Left lung (tissue), 10 donors: Measurements from ENCODE around the gene IL1RL2. TPM values are rescaled to one million over a fixed set of nuclear protein-coding genes. Genes with fewer than 3 reads are reported as not detected.
A peak's percentile ranks its signal among the peaks of the same experiment; 100 is the strongest.

Experiments used
- ATAC-seq: fragments of 200-7000 bp; cut with Tn5 transposase; one replicate; pipeline ENCODE4 v1.9.1; 2020; ENCODE audit warnings: moderate library complexity
- DNase-seq, 4 donors: peaks; one replicate each; pipeline ENCODE4 v3.0.0-alpha.2; 2013 to 2020
- H3K27ac ChIP-seq, 2 donors: fragments of 200-600 bp; sonication (generic) in 1 of 2; one replicate each; pipeline versions ENCODE4 v1.5.0 to v1.8.0; 2020 to 2021
- H3K27me3 ChIP-seq, 2 donors: fragments of 200-600 bp; sonication (generic) in 1 of 2; one replicate each; pipeline versions ENCODE4 v1.5.0 to v1.8.0; 2020 to 2021
- H3K36me3 ChIP-seq, 2 donors: fragments of 200-600 bp; sonication (generic) in 1 of 2; one replicate each; pipeline versions ENCODE4 v1.5.0 to v1.8.0; 2020 to 2021
- H3K4me1 ChIP-seq, 2 donors: fragments of 200-600 bp; one replicate each; pipeline ENCODE4 v1.8.0; 2021
- H3K4me3 ChIP-seq, 2 donors: fragments of 200-600 bp; sonication (generic) in 1 of 2; one replicate each; pipeline versions ENCODE4 v1.5.0 to v1.8.0; 2020 to 2021; ENCODE audit warnings: mild to moderate bottlenecking in 1 of 2
- H3K9me3 ChIP-seq, 2 donors: fragments of 200-600 bp; sonication (generic) in 1 of 2; one replicate each; pipeline versions ENCODE4 v1.5.0 to v1.8.0; 2020 to 2021
- CTCF ChIP-seq, 2 donors: fragments of 200-600 bp; sonication (generic) in 1 of 2; IDR thresholded peaks; one replicate each; pipeline versions ENCODE4 v1.5.0 to v1.8.0; 2021; ENCODE audit warnings: antibody characterized with exemption in 2 of 2
- intact Hi-C, 2 donors: fragments of 100-400 bp; cut with DNase I; formaldehyde crosslinking; loops; one replicate each; pipeline versions ENCODE4 v1.11.2 to v1.14.2; 2022
- polyA plus RNA-seq, 6 donors: library from polyadenylated mRNA; unstranded; fragments of 120-200 nt; gene quantifications; one replicate each; pipeline ENCODE4 v1.2.1, GENCODE V29; 2013; ENCODE audit not compliant: insufficient read length in 6 of 6
- total RNA-seq, 2 donors: library from RNA; stranded (reverse); fragmentation: NEBNext Ultra II Directional; extraction: Animal tissue kit (Norgen Biotek cat#: 25700); gene quantifications; one replicate each; pipeline ENCODE4 v1.2.1, GENCODE V29; 2021
- donor health status: DM: no; HTN: yes; CAD: no.
- donor health status: DM: no; HTN: no; CAD: no.

IL1RL2 gene
- total and polyA plus RNA-seq, 8 donors: 0.91 to 2.5 (median 1.5) TPM

DNA sequence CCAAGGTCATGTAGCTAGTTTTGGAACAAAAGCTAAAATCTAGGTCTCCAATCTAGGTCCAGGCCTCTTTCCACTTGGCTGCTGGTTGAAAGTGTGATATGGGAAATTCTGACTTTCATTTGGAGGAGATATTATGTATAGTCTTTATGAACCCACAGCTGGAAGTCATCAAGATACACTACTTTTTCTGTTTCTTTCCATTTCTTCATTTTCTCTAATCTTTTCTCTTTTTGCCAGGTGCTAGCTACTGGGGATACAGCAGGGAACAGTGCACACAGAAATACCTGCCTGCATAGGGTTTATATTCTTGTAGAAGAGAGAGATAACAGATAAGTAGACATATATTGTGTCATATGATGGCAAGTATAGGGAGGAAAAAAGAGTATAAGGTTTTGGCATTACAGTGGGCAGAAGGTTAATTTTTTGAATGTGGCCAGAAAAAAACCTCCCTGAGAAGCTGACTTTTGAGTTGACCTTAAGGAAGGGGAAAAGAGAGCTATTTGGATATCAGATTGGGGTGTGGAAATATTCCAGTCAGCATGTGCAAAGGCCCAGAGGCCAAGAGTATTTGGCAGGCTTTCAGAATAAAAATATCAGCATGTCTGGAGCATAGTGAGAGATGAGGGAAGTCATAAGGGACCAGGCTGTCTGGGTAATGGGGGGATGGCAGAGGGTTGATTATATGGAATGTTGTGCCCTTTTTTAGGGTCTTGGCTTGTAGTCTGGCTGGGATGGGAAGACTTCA is 28.6 kb upstream of the IL1RL2 start:
- ATAC-seq (no peak), DNase-seq (peak in 1 of 4 donors; percentile 33)
- H3K9me3 ChIP-seq: no peaks in the 10 kb centered on the region
- H3K4me3 ChIP-seq: no peak overlapping the region
- no peak for TF ChIP-seq CTCF (IDR thresholded peaks at IDR 0.05)
- H3K27me3 ChIP-seq: no peaks in the 10 kb centered on the region
- intact Hi-C loops: no loop called here
- peaks cover 0 to 84% of the 10 kb centered on the region in 2 donors for H3K36me3 ChIP-seq
- H3K4me1 ChIP-seq: peaks cover 23 to 72% of the 10 kb centered on the region in 2 donors
- peak overlapping the region; percentile 11 to 16 for H3K27ac ChIP-seq

- Histone ChIP-seq H3K27ac (peak overlapping the region in 1 of 2 donors; percentile 21), H3K4me1 (peaks cover 23 to 65% of the 10 kb centered on the region in 2 donors), H3K4me3 (no peak overlapping the region), H3K36me3 (peaks cover 0 to 79% of the 10 kb centered on the region in 2 donors), H3K9me3 (no peaks in the 10 kb centered on the region), H3K27me3 (no peaks in the 10 kb centered on the region)
- intact Hi-C loops: no loop called here
- TF ChIP-seq CTCF (IDR thresholded peaks at IDR 0.05): no peak
- no peak for DNase-seq
- ATAC-seq: no peak
Measured at GRCh38 chr2:102159295-102159694, 27.5 kb upstream of the IL1RL2 start.

- Histone ChIP-seq H3K27ac (peak overlapping the region in 1 of 2 donors; percentile 9), H3K4me1 (peaks cover 9 to 28% of the 10 kb centered on the region in 2 donors), H3K36me3 (peaks cover 0 to 68% of the 10 kb centered on the region in 2 donors), H3K4me3 (no peak overlapping the region), H3K27me3 (no peaks in the 10 kb centered on the region), H3K9me3 (no peaks in the 10 kb centered on the region)
- peak in 1 of 2 donors; percentile 50 for TF ChIP-seq CTCF (IDR thresholded peaks at IDR 0.05)
- peak; percentile 81 for ATAC-seq
- peak in 1 of 4 donors; percentile 58 for DNase-seq
- intact Hi-C loops: no loop called here
Measured at GRCh38 chr2:102166189-102166845, 20.5 kb upstream of the IL1RL2 start.

- no peak for ATAC-seq
- intact Hi-C loops: no loop called here
- peaks cover 0 to 24% of the 10 kb centered on the region in 2 donors for H3K4me1 ChIP-seq
- no peak overlapping the region for H3K27ac ChIP-seq
- peaks cover 0 to 80% of the 10 kb centered on the region in 2 donors for H3K36me3 ChIP-seq
- DNase-seq: no peak
- H3K27me3 ChIP-seq: no peaks in the 10 kb centered on the region
- no peak for TF ChIP-seq CTCF (IDR thresholded peaks at IDR 0.05)
- H3K9me3 ChIP-seq: no peaks in the 10 kb centered on the region
- H3K4me3 ChIP-seq: no peak overlapping the region
Measured at GRCh38 chr2:102168026-102168771, 18.6 kb upstream of the IL1RL2 start.

DNA sequence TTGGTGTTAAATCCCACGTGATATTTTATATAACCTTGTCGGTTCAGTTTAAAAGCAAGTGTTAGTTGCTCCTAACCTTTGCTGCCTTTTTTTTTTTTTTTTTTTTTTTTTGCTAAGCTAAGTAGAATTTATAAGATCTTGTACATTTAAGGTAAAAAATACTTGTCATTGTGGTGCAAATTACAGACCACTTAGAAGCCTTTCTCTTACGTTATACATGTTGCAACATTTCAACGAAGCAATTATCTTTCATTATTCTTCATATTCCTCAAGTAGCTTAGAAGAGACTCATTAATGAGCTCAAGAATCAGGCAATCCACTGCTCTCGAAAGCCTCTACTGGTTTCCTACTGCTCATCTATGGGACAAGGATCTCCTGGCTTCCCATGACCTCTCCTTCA is 14.9 kb upstream of the IL1RL2 start:
- H3K4me1 ChIP-seq: peaks cover 0 to 10% of the 10 kb centered on the region in 2 donors
- no peaks in the 10 kb centered on the region for H3K9me3 ChIP-seq
- no peaks in the 10 kb centered on the region for H3K27me3 ChIP-seq
- peak overlapping the region in 1 of 2 donors; percentile 29 for H3K27ac ChIP-seq
- ATAC-seq (no peak), DNase-seq (no peak)
- TF ChIP-seq CTCF (IDR thresholded peaks at IDR 0.05): no peak
- intact Hi-C loops: no loop called here
- no peak overlapping the region for H3K4me3 ChIP-seq
- H3K36me3 ChIP-seq: peaks cover 0 to 95% of the 10 kb centered on the region in 2 donors
